Testis (tissue), 3 donors: ENCODE measurements around the gene DGCR8. TPM values are rescaled to one million over a fixed set of nuclear protein-coding genes. Genes with fewer than 3 reads are reported as not detected.
A peak's percentile ranks its signal among the peaks of the same experiment; 100 is the strongest.

ENCODE experiments used
- DNase-seq: peaks from one replicate; pipeline ENCODE4 v3.0.0-alpha.2; 2019
- H3K27ac ChIP-seq, 2 donors: fragments of 200-600 bp; sonication (generic); one replicate each; pipeline ENCODE4 v1.5.1; 2019
- H3K27me3 ChIP-seq: fragments of 200-600 bp; sonication (generic); one replicate; pipeline ENCODE4 v1.5.1; 2019
- H3K36me3 ChIP-seq: fragments of 200-600 bp; sonication (generic); one replicate; pipeline ENCODE4 v1.5.1; 2017; ENCODE audit warnings: low read depth; ENCODE audit errors: missing control alignments
- H3K4me1 ChIP-seq: fragments of 200-600 bp; sonication (generic); one replicate; pipeline ENCODE4 v1.5.1; 2019
- H3K4me3 ChIP-seq, 2 donors: fragments of 200-600 bp; sonication (generic); one replicate each; pipeline ENCODE4 v1.5.1; 2017 to 2019
- H3K9me3 ChIP-seq: fragments of 200-600 bp; sonication (generic); one replicate; pipeline ENCODE4 v1.5.1; 2017
- CTCF ChIP-seq, 3 experiments: fragments of 450-650 bp in 2 of 3; fragments of 200-600 bp in 1 of 3; sonication (generic) in 1 of 3; IDR thresholded peaks; one replicate each; pipeline ENCODE4 v1.5.1; 2016 to 2019; ENCODE audit warnings: antibody characterized with exemption in 3 of 3, mild to moderate bottlenecking in 2 of 3, moderate library complexity in 1 of 3
- POLR2A ChIP-seq: fragments of 450-650 bp; IDR thresholded peaks from one replicate; pipeline ENCODE4 v1.6.1; 2017; ENCODE audit warnings: antibody characterized with exemption, mild to moderate bottlenecking, moderate library complexity
- WGBS, 2 donors: methylation state at CpG; one replicate each; pipeline ENCODE4 v1.1.5; 2018; 5-methylcytosine and 5-hydroxymethylcytosine counted together
- intact Hi-C: fragments of 100-400 bp; cut with DNase I; formaldehyde crosslinking; loops from one replicate; pipeline ENCODE4 v1.15.1; 2023; ENCODE audit warnings: low total_unique reads
- polyA plus RNA-seq: library from polyadenylated mRNA; stranded (reverse); fragments of 350-450 nt; fragmentation: Illumina TruSeq; extraction: RNeasy Lipid Tissue Mini Kit (QIAGEN cat#74804); gene quantifications from one replicate; pipeline ENCODE4 v1.2.3, GENCODE V29; 2014; ENCODE audit warnings: low read depth, low replicate concordance; ENCODE audit not compliant: insufficient read depth
- total RNA-seq, 2 donors: library from RNA; depleted of rRNA; stranded (reverse); fragments of >200 nt; gene quantifications; one replicate each; pipeline ENCODE4 v1.2.3, GENCODE V29; 2016

DGCR8 gene
- total and polyA plus RNA-seq, 3 donors from 2014 or later, result 44.4 to 83.7 (median 64.8) TPM

- DNase-seq, result no peak
- intact Hi-C loops, result no loop called here
These were observed 52.0 kb downstream of the DGCR8 start for GRCh38 chr22:20131859-20132685.

GRCh38 chr22:20132686-20133246 lies 52.7 kb downstream of the DGCR8 start:
- Histone ChIP-seq H3K9me3 (no peaks in the 10 kb centered on the region), H3K4me3 (peak overlapping the region; percentile 82 to 96), H3K4me1 (peaks cover 44% of the 10 kb centered on the region), H3K36me3 (no peaks in the 10 kb centered on the region), H3K27me3 (no peaks in the 10 kb centered on the region), H3K27ac (no peak overlapping the region)
- no peak for DNase-seq
- WGBS, 2 donors, result 41 to 56% methylated on average over 4 to 16 of the region's 16 CpGs
- intact Hi-C loops, result no loop called here
- TF ChIP-seq POLR2A (no peak), CTCF (IDR thresholded peaks at IDR 0.05) (no peak)

More at GRCh38 chr22:20131859-20132685, 52.0 kb downstream of the DGCR8 start:
- Histone ChIP-seq H3K9me3 (no peaks in the 10 kb centered on the region), H3K36me3 (no peaks in the 10 kb centered on the region), H3K4me1 (peaks cover 37% of the 10 kb centered on the region), H3K27me3 (no peaks in the 10 kb centered on the region), H3K27ac (peak overlapping the region in 1 of 2 donors; percentile 45), H3K4me3 (peak overlapping the region; percentile 82 to 96)
- 1% methylated on average over 18 to 34 of the region's 72 CpGs for WGBS, 2 donors
- no peak for TF ChIP-seq CTCF (IDR thresholded peaks at IDR 0.05)
- no peak for TF ChIP-seq POLR2A

- no peaks in the 10 kb centered on the region for H3K36me3 ChIP-seq
- DNase-seq, result no peak
- peaks cover 52% of the 10 kb centered on the region for H3K4me1 ChIP-seq
- H3K9me3 ChIP-seq, result no peaks in the 10 kb centered on the region
- H3K27me3 ChIP-seq, result no peaks in the 10 kb centered on the region
- TF ChIP-seq CTCF (IDR thresholded peaks at IDR 0.05) (no peak), POLR2A (no peak)
- intact Hi-C loops, result no loop called here
- WGBS, 2 donors, result 84 to 87% methylated on average over 10 to 12 of the region's 12 CpGs
- no peak overlapping the region for H3K27ac ChIP-seq
- H3K4me3 ChIP-seq, result no peak overlapping the region
These were observed 54.0 kb downstream of the DGCR8 start for GRCh38 chr22:20133930-20134549.

GRCh38 chr22:20135265-20135664 lies 55.2 kb downstream of the DGCR8 start:
- Histone ChIP-seq H3K36me3 (no peaks in the 10 kb centered on the region), H3K4me3 (no peak overlapping the region), H3K4me1 (peaks cover 46% of the 10 kb centered on the region), H3K27ac (no peak overlapping the region), H3K27me3 (no peaks in the 10 kb centered on the region), H3K9me3 (no peaks in the 10 kb centered on the region)
- TF ChIP-seq CTCF (IDR thresholded peaks at IDR 0.05) (no peak), POLR2A (no peak)
- no peak for DNase-seq
- intact Hi-C loops, result no loop called here
- WGBS, 2 donors, result 51 to 52% methylated on average over 2 to 4 of the region's 4 CpGs
